LNCAP (cell line): Measurements from ENCODE around the gene RERG.

ENCODE experiments used
- CTCF ChIP-seq: fragments of 450-650 bp; IDR thresholded peaks from 2 replicates; pipeline ENCODE4 v1.5.1; 2017; ENCODE audit warnings: mild to moderate bottlenecking

RERG gene

DNA sequence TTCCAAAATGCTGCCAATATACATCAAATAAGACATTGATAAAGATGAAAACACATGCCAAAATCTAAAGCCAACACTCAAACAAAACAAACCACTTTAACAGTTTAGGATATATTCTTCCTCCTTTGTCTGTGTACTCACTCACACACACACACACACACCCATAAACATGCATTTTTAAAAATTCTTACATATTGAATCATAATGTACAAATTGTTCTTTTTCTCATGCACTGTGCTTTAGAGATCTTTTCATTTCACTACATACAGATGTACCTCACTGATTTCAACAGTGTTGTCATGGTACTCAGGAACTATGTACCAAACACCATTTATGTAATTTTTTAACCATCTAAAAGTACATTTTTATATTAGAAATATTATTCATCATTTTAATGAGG, 9.5 kb upstream of the RERG start:
- no peak for TF ChIP-seq CTCF

GRCh38 chr12:15230137-15230536, 8.9 kb upstream of the RERG start:
- TF ChIP-seq CTCF, result no peak

GRCh38 chr12:15227004-15227679, 5.9 kb upstream of the RERG start:
- peak; percentile 79 for TF ChIP-seq CTCF

GRCh38 chr12:15225136-15225862, 4.1 kb upstream of the RERG start:
- TF ChIP-seq CTCF, result no peak

- TF ChIP-seq CTCF, result no peak
Measured at GRCh38 chr12:15222219-15222618, 1.0 kb upstream of the RERG start.

DNA sequence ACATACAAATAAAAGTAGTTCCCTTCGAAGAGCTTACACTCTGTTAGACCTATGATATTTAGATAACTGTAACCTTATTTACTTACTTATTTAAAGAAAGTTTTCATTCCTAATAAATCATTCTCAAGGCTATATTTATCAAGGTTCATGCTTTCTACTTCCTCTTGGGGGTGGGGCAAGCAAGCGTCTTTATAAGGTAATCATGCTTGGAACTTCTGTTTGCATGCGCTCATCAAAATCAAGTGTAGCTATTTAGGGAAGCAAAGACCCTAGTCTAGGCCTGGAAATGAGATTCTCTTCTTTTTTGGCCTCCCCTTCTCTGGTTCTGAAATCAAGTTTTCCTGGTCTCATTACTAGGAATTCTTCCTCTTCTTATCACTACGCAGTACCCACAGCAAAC, 766 bp downstream of the RERG start:
- no peak for TF ChIP-seq CTCF

- TF ChIP-seq CTCF, result no peak
Measured at GRCh38 chr12:15218794-15219193, 2.4 kb downstream of the RERG start.
